ENCODE data around the gene CD44. TPM values are rescaled to one million over a fixed set of nuclear protein-coding genes. Genes with fewer than 3 reads are reported as not detected.

Gene CD44
- total RNA-seq, 1 experiment from 2014 or later: 15.9 TPM

- H3K27ac ChIP-seq (ENCODE audit: low read depth, low read length, poor library complexity, severe bottlenecking): no peak overlapping the region
- ChIA-PET CTCF (no interaction called here), POLR2A (ENCODE audit: low non-redundant PET) (no interaction called here)
Observed at GRCh38 chr11:35151241-35151640, 12.3 kb downstream of the CD44 start.

GRCh38 chr11:35151683-35152280 is 12.8 kb downstream of the CD44 start:
- no peak for TF ChIP-seq EZH2 (IDR thresholded peaks at IDR 0.05; ENCODE audit: borderline replicate concordance, low read depth, low read length, poor library complexity, severe bottlenecking)
- no peak for TF ChIP-seq CTCF (conservative IDR thresholded peaks at IDR 0.05; ENCODE audit: low read depth, low read length)
- H3K9me3 ChIP-seq (ENCODE audit: low read depth, low read length, poor library complexity, severe bottlenecking): no peaks in the 10 kb centered on the region
- CTCF ChIA-PET: no interaction called here
- no peak overlapping the region for H3K4me3 ChIP-seq (ENCODE audit: low read depth, low read length, poor library complexity, severe bottlenecking)
- peaks cover 7% of the 10 kb centered on the region for H3K27me3 ChIP-seq (replicated peaks; ENCODE audit: insufficient read depth, low read depth, low read length, poor library complexity)
- DNase-seq (ENCODE audit: low spot score): no peak
- H3K36me3 ChIP-seq (ENCODE audit: insufficient read depth, low read length, poor library complexity, severe bottlenecking): no peaks in the 10 kb centered on the region
- no peaks in the 10 kb centered on the region for H3K4me1 ChIP-seq (ENCODE audit: insufficient read depth, low read length, poor library complexity, severe bottlenecking)
- POLR2A ChIA-PET (ENCODE audit: low non-redundant PET): interaction anchor here (0.6 kb wide), 1 partner anchor 103 kb away, joined by 3 read pairs; no protein-coding TSS in a partner anchor
- intact Hi-C loops (cut with micrococcal nuclease; ENCODE audit: unreplicated experiment): no loop called here
- BruUV-seq (replicated peaks): no TSS peak
- H3K27ac ChIP-seq (ENCODE audit: low read depth, low read length, poor library complexity, severe bottlenecking): no peak overlapping the region

More at GRCh38 chr11:35151241-35151640, 12.3 kb downstream of the CD44 start:
- Histone ChIP-seq H3K27me3 (replicated peaks; ENCODE audit: insufficient read depth, low read depth, low read length, poor library complexity) (peaks cover 7% of the 10 kb centered on the region), H3K36me3 (ENCODE audit: insufficient read depth, low read length, poor library complexity, severe bottlenecking) (no peaks in the 10 kb centered on the region), H3K9me3 (ENCODE audit: low read depth, low read length, poor library complexity, severe bottlenecking) (no peaks in the 10 kb centered on the region), H3K4me1 (ENCODE audit: insufficient read depth, low read length, poor library complexity, severe bottlenecking) (no peaks in the 10 kb centered on the region), H3K4me3 (ENCODE audit: low read depth, low read length, poor library complexity, severe bottlenecking) (no peak overlapping the region)
- TF ChIP-seq CTCF (conservative IDR thresholded peaks at IDR 0.05; ENCODE audit: low read depth, low read length): no peak
- TF ChIP-seq EZH2 (IDR thresholded peaks at IDR 0.05; ENCODE audit: borderline replicate concordance, low read depth, low read length, poor library complexity, severe bottlenecking): no peak
- intact Hi-C loops (cut with micrococcal nuclease; ENCODE audit: unreplicated experiment): no loop called here
- BruUV-seq (replicated peaks): no TSS peak
- DNase-seq (ENCODE audit: low spot score): no peak

DNA sequence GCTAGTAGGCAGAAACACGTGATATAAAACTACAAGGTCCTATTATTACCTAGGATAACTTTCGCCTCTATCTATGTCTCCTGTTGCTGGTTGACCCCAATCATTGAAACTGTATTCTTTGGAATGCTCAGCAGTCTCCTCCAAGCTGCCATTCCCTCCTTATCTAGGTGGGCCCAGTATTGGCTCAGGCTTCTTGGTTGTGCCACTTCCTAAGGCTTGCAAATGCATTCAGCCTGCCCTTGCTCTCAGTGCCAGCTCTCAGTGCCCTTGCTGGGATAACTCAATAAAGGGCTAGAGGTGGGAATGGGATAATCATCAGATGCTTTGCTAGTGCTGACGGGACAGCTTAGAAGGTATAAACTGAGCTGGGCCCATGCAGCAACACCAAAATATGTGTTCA is 13.6 kb downstream of the CD44 start:
- no peak overlapping the region for H3K4me3 ChIP-seq (ENCODE audit: low read depth, low read length, poor library complexity, severe bottlenecking)
- POLR2A ChIA-PET (ENCODE audit: low non-redundant PET): interaction anchor here (0.6 kb wide), 1 partner anchor 103 kb away, joined by 3 read pairs; no protein-coding TSS in a partner anchor
- H3K27me3 ChIP-seq (replicated peaks; ENCODE audit: insufficient read depth, low read depth, low read length, poor library complexity): peaks cover 7% of the 10 kb centered on the region
- CTCF ChIA-PET: no interaction called here
- intact Hi-C loops (cut with micrococcal nuclease; ENCODE audit: unreplicated experiment): no loop called here
- no peaks in the 10 kb centered on the region for H3K36me3 ChIP-seq (ENCODE audit: insufficient read depth, low read length, poor library complexity, severe bottlenecking)
- H3K27ac ChIP-seq (ENCODE audit: low read depth, low read length, poor library complexity, severe bottlenecking): no peak overlapping the region
- TF ChIP-seq EZH2 (IDR thresholded peaks at IDR 0.05; ENCODE audit: borderline replicate concordance, low read depth, low read length, poor library complexity, severe bottlenecking) (no peak), CTCF (conservative IDR thresholded peaks at IDR 0.05; ENCODE audit: low read depth, low read length) (no peak)
- BruUV-seq (replicated peaks): no TSS peak
- no peaks in the 10 kb centered on the region for H3K9me3 ChIP-seq (ENCODE audit: low read depth, low read length, poor library complexity, severe bottlenecking)
- H3K4me1 ChIP-seq (ENCODE audit: insufficient read depth, low read length, poor library complexity, severe bottlenecking): no peaks in the 10 kb centered on the region
- DNase-seq (ENCODE audit: low spot score): no peak

Measured in A673 (cell line).